Liver (tissue), 9 donors: ENCODE results near the gene MAFG. TPM values are rescaled to one million over a fixed set of nuclear protein-coding genes. Genes with fewer than 3 reads are reported as not detected.

Source experiments
- DNase-seq: peaks from one replicate; pipeline ENCODE4 v3.0.0-alpha.2; 2017; ENCODE audit warnings: low spot score
- H3K27ac ChIP-seq, 2 donors: one replicate each; pipeline ENCODE4 v1.7.0; 2013; ENCODE audit warnings: inconsistent platforms in 2 of 2, low read length in 2 of 2, control low read depth in 1 of 2, low read depth in 1 of 2, mild to moderate bottlenecking in 1 of 2
- H3K27me3 ChIP-seq, 4 donors: one replicate each; pipeline versions ENCODE4 v1.6.1 to v1.7.0; 2013; ENCODE audit warnings: low read length in 3 of 4, inconsistent platforms in 1 of 4, mild to moderate bottlenecking in 1 of 4, moderate library complexity in 1 of 4; ENCODE audit not compliant: control insufficient read depth in 4 of 4, insufficient read depth in 4 of 4
- H3K36me3 ChIP-seq, 4 donors: one replicate each; pipeline versions ENCODE4 v1.6.1 to v1.7.0; 2013; ENCODE audit warnings: low read length in 3 of 4, mild to moderate bottlenecking in 3 of 4, low read depth in 1 of 4, moderate library complexity in 1 of 4; ENCODE audit not compliant: control insufficient read depth in 4 of 4, insufficient read depth in 3 of 4
- H3K4me1 ChIP-seq, 4 donors: one replicate each; pipeline versions ENCODE4 v1.6.1 to v1.7.0; 2013; ENCODE audit warnings: low read length in 3 of 4, mild to moderate bottlenecking in 3 of 4, moderate library complexity in 1 of 4; ENCODE audit not compliant: control insufficient read depth in 4 of 4, insufficient read depth in 4 of 4
- H3K4me3 ChIP-seq, 3 donors: one replicate each; pipeline versions ENCODE4 v1.6.1 to v1.7.0; 2013; ENCODE audit warnings: low read length in 3 of 3, control low read depth in 1 of 3, low read depth in 1 of 3, mild to moderate bottlenecking in 1 of 3
- H3K9ac ChIP-seq, 2 donors: one replicate each; pipeline ENCODE4 v1.7.0; 2013; ENCODE audit warnings: low read length in 2 of 2, mild to moderate bottlenecking in 2 of 2, moderate library complexity in 2 of 2, control low read depth in 1 of 2, low read depth in 1 of 2
- H3K9me3 ChIP-seq, 4 donors: one replicate each; pipeline versions ENCODE4 v1.6.1 to v1.7.0; 2013; ENCODE audit warnings: low read length in 3 of 4; ENCODE audit not compliant: control insufficient read depth in 4 of 4
- EGR1 ChIP-seq, 2 donors: IDR thresholded peaks; 2 replicates each; pipeline ENCODE4 v1.6.1; 2016 to 2018; ENCODE audit warnings: antibody characterized with exemption in 2 of 2, low read depth in 2 of 2
- FOXA1 ChIP-seq: IDR thresholded peaks from 2 replicates; pipeline ENCODE4 v1.6.1; 2016; ENCODE audit warnings: antibody characterized with exemption
- HNF4G ChIP-seq: IDR thresholded peaks from 2 replicates; pipeline ENCODE4 v1.6.1; 2016; ENCODE audit warnings: antibody characterized with exemption
- JUND ChIP-seq, 2 donors: IDR thresholded peaks; 2 replicates each; pipeline ENCODE4 v1.6.1; 2016; ENCODE audit warnings: antibody characterized with exemption in 2 of 2
- NR2F2 ChIP-seq: IDR thresholded peaks from 2 replicates; pipeline ENCODE4 v1.6.1; 2016; ENCODE audit warnings: antibody characterized with exemption
- RXRA ChIP-seq, 2 donors: IDR thresholded peaks; 2 replicates each; pipeline ENCODE4 v1.6.1; 2017 to 2018; ENCODE audit warnings: antibody characterized with exemption in 2 of 2, mild to moderate bottlenecking in 1 of 2
- TAF1 ChIP-seq: conservative IDR thresholded peaks from 2 replicates; pipeline ENCODE4 v1.6.1; 2016; ENCODE audit warnings: antibody characterized with exemption, mild to moderate bottlenecking
- WGBS: extraction: QIAGEN DNeasy Blood & Tissue Kit; methylation state at CpG from one replicate; pipeline ENCODE4 v1.1.7; 2013; 5-methylcytosine and 5-hydroxymethylcytosine counted together
- polyA plus RNA-seq, 2 donors: library from polyadenylated mRNA; stranded (reverse) in 1 of 2; unstranded in 1 of 2; fragments of 200-250 nt in 1 of 2; fragments of >200 nt in 1 of 2; fragmentation: Nextera tagmentation in 1 of 2; extraction: Ambion mirVana in 1 of 2; gene quantifications; one replicate each; pipeline versions ENCODE4 v1.2.1 to v1.2.3, GENCODE V29; 2013 to 2015
- total RNA-seq, 2 donors: library from RNA; depleted of rRNA; stranded (reverse); fragments of >200 nt; gene quantifications; one replicate each; pipeline ENCODE4 v1.2.3, GENCODE V29; 2014
- TF ChIP-seq, protein P1 (sequence below): IDR thresholded peaks from 2 replicates; pipeline ENCODE4 v1.6.1; 2016; ENCODE audit warnings: antibody characterized with exemption
- TF ChIP-seq, protein P2 (sequence below): IDR thresholded peaks from 2 replicates; pipeline ENCODE4 v1.6.1; 2016; ENCODE audit warnings: antibody characterized with exemption
- TF ChIP-seq, protein P3 (sequence below): IDR thresholded peaks from 2 replicates; pipeline ENCODE4 v1.6.1; 2016; ENCODE audit warnings: antibody characterized with exemption
- TF ChIP-seq, protein P4 (sequence below): fragments of 150-350 bp; IDR thresholded peaks from 2 replicates; pipeline ENCODE4 v1.5.1; 2017; ENCODE audit warnings: improper control_type of control experiment, low read depth, low read length; ENCODE audit not compliant: missing input control
- donor health status: healthy.
- donor health status: healthy.
- donor health status: healthy.
- donor health status: healthy.
- donor health status: healthy.

Gene MAFG
- total and polyA plus RNA-seq, 4 donors = 3.0 to 17.0 (median 8.9) TPM

DNA sequence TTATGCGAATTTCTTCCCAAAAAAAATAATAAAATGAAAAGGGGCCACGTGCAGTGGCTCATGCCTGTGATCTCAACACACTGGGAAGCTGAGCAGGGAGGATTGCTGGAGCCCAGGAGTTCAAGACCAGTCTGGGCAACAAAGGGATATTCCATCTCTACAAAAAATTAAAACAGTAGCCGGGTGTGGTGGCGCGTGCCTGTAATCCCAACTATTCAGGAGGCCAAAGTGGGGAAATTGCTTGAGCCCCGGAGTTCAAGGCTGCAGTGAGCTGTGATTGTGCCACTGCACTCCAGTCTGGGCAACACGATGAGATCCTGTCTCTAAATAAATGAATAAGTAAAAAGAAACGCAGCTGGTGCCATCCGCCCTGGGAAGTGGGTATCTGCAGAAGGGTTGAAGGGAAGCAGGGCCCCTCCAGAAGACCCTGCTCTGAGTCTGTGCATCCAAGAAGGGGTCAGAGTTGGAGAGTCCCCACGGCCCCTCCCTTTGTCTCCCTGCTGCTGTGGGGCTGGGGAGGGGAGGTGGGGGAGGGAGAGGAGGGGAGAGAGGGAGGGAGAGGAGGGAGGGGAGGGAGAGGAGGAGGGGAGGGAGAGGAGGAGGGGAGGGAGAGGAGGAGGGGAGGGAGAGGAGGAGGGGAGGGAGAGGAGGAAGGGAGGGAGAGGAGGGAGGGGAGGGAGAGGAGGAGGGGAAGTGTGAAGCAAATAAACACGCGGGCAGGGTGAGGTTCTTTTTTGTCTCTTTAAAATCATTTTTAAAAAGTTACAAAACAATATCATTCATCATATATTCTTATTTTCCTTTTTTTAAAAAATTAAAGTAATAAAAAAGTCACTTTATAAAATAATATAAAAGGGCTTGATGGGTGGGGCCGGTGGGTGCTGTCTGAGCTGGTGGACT, 24.5 kb upstream of the MAFG start (continued):
- TF ChIP-seq, protein P1, sequence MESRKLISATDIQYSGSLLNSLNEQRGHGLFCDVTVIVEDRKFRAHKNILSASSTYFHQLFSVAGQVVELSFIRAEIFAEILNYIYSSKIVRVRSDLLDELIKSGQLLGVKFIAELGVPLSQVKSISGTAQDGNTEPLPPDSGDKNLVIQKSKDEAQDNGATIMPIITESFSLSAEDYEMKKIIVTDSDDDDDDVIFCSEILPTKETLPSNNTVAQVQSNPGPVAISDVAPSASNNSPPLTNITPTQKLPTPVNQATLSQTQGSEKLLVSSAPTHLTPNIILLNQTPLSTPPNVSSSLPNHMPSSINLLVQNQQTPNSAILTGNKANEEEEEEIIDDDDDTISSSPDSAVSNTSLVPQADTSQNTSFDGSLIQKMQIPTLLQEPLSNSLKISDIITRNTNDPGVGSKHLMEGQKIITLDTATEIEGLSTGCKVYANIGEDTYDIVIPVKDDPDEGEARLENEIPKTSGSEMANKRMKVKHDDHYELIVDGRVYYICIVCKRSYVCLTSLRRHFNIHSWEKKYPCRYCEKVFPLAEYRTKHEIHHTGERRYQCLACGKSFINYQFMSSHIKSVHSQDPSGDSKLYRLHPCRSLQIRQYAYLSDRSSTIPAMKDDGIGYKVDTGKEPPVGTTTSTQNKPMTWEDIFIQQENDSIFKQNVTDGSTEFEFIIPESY = no peak

DNA sequence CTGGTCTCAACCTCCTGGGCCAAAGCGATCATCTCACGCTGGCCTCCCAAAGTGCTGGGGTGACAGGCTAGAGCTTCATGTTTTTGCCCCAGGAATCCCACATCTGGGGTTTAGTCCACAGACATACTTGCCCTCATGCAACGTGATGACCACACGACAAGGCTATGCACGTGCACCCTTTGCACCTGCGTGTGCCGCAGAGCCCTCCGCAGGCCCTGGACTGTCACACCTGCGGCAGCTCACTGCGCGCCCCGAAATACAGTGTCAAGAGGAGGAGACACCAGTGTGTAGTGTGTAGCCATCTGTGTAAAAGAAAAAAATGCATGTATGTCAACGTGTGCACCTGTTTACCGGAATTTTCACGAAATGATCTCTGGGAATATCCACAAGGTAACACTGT, 23.0 kb upstream of the MAFG start:
- 85% methylated on average over 15 of the region's 15 CpGs for WGBS
- no peak for DNase-seq
- Histone ChIP-seq H3K4me3 (no peak overlapping the region), H3K4me1 (no peaks in the 10 kb centered on the region), H3K27ac (no peak overlapping the region), H3K36me3 (no peaks in the 10 kb centered on the region), H3K27me3 (no peaks in the 10 kb centered on the region), H3K9me3 (no peaks in the 10 kb centered on the region), H3K9ac (no peak overlapping the region)
- TF ChIP-seq, protein P2, sequence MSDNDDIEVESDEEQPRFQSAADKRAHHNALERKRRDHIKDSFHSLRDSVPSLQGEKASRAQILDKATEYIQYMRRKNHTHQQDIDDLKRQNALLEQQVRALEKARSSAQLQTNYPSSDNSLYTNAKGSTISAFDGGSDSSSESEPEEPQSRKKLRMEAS = no peak
- TF ChIP-seq HNF4G (no peak), NR2F2 (no peak)
- TF ChIP-seq, protein P3, sequence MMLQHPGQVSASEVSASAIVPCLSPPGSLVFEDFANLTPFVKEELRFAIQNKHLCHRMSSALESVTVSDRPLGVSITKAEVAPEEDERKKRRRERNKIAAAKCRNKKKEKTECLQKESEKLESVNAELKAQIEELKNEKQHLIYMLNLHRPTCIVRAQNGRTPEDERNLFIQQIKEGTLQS = no peak

DNA sequence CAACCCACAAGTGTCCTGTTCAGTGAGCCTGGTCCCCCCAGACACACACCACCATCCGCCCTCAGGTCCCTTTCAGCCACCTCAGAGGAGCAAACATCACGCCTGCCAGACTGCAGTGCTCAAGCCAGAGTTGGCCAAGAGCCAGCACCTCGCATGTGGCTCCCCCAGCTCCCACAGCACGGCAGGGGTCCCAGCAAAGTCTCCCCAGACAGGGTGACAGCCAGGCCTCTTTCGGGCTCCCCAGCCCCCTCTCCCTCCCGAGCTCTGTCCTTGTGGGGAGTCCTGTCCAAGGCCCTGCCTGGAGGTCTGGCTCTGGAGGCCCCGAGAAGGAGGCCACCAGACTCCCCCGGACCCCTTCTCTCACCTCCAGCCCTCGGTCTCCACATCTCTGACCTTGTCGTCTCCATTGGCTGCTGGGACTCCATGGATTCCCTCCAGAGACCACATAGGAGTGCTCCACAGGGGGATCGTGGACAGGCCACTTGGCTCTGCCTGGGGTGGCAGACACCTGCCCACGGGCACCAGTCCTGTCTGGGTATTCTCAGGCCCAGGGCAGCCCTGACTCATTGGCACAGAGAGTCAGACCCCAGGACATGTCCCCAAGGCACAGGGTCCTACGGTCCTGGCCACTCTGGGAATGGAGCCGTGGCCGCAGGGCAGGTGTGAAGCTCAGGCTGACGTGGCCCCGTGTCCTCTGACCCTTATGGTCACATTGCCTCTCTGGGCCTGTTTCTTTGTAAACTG, 21.3 kb upstream of the MAFG start:
- no peak overlapping the region for H3K9ac ChIP-seq
- TF ChIP-seq, protein P4, sequence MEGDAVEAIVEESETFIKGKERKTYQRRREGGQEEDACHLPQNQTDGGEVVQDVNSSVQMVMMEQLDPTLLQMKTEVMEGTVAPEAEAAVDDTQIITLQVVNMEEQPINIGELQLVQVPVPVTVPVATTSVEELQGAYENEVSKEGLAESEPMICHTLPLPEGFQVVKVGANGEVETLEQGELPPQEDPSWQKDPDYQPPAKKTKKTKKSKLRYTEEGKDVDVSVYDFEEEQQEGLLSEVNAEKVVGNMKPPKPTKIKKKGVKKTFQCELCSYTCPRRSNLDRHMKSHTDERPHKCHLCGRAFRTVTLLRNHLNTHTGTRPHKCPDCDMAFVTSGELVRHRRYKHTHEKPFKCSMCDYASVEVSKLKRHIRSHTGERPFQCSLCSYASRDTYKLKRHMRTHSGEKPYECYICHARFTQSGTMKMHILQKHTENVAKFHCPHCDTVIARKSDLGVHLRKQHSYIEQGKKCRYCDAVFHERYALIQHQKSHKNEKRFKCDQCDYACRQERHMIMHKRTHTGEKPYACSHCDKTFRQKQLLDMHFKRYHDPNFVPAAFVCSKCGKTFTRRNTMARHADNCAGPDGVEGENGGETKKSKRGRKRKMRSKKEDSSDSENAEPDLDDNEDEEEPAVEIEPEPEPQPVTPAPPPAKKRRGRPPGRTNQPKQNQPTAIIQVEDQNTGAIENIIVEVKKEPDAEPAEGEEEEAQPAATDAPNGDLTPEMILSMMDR = no peak
- TF ChIP-seq RXRA (IDR thresholded peaks at IDR 0.05) = no peak
- TF ChIP-seq EGR1 (IDR thresholded peaks at IDR 0.05; ENCODE audit: low read depth in 2 of 2) = no peak
- H3K9me3 ChIP-seq = no peaks in the 10 kb centered on the region
- no peaks in the 10 kb centered on the region for H3K36me3 ChIP-seq
- no peak overlapping the region for H3K27ac ChIP-seq
- no peaks in the 10 kb centered on the region for H3K27me3 ChIP-seq
- no peaks in the 10 kb centered on the region for H3K4me1 ChIP-seq
- DNase-seq = no peak
- 88% methylated on average over 17 of the region's 17 CpGs for WGBS
- no peak overlapping the region for H3K4me3 ChIP-seq

DNA sequence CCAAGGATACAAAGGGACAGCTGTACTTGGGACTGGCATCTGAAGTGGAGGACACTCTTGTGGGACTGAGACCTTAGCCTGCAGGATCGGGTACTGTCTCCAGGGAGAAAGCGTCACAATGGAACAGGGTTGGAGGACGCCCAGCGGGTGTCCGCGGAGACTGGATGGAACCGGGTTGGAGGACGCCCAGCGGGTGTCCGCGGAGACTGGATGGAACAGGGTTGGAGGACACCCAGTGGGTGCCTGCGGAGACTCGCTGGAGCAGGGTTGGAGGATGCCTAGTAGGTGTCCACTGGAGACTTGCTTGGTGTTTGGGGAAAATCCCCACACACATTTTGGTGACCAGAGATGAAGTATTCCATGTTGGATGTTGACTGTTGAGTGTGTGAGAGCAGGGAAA, 19.7 kb upstream of the MAFG start, which contains the start of gene MYADML2:
MYADML2 (minus strand) TSS at position 45 of the 400 bp plus-strand sequence. CDS start 5,492 bp downstream, outside the sequence.
- no peak for DNase-seq
- TF ChIP-seq RXRA (IDR thresholded peaks at IDR 0.05) (no peak), TAF1 (no peak), FOXA1 (no peak), JUND (IDR thresholded peaks at IDR 0.05) (no peak), NR2F2 (no peak)
- TF ChIP-seq, protein P3 = no peak
- TF ChIP-seq, protein P1 = no peak
- TF ChIP-seq, protein P2 = no peak
- Histone ChIP-seq H3K4me3 (no peak within 1 kb of the TSS), H3K36me3 (no peaks in the 10 kb centered on the region), H3K27me3 (no peaks in the 10 kb centered on the region), H3K27ac (no peak within 1 kb of the TSS), H3K9ac (no peak within 1 kb of the TSS), H3K9me3 (no peaks in the 10 kb centered on the region), H3K4me1 (no peaks in the 10 kb centered on the region)
- 87% methylated on average over 13 of the region's 13 CpGs for WGBS
